ENCODE measurements around the gene FAM174C.

Gene FAM174C

GRCh38 chr19:1233115-1233667 is 42.1 kb upstream of the FAM174C start:
- in situ Hi-C loops (cut with MboI; ENCODE audit: low sequenced_read_pairs, unreplicated experiment) = no loop called here
- TF ChIP-seq, protein P1, sequence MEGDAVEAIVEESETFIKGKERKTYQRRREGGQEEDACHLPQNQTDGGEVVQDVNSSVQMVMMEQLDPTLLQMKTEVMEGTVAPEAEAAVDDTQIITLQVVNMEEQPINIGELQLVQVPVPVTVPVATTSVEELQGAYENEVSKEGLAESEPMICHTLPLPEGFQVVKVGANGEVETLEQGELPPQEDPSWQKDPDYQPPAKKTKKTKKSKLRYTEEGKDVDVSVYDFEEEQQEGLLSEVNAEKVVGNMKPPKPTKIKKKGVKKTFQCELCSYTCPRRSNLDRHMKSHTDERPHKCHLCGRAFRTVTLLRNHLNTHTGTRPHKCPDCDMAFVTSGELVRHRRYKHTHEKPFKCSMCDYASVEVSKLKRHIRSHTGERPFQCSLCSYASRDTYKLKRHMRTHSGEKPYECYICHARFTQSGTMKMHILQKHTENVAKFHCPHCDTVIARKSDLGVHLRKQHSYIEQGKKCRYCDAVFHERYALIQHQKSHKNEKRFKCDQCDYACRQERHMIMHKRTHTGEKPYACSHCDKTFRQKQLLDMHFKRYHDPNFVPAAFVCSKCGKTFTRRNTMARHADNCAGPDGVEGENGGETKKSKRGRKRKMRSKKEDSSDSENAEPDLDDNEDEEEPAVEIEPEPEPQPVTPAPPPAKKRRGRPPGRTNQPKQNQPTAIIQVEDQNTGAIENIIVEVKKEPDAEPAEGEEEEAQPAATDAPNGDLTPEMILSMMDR (IDR thresholded peaks at IDR 0.05; ENCODE audit: borderline replicate concordance, control extremely low read depth, extremely low read depth, insufficient read depth, missing control alignments) = no peak
- DNase-seq (ENCODE audit: low spot score) = no peak

GRCh38 chr19:1234051-1234954 is 41.0 kb upstream of the FAM174C start:
- TF ChIP-seq, protein P1 (IDR thresholded peaks at IDR 0.05; ENCODE audit: borderline replicate concordance, control extremely low read depth, extremely low read depth, insufficient read depth, missing control alignments) = no peak
- no peak for DNase-seq (ENCODE audit: low spot score)
- in situ Hi-C loops (cut with MboI; ENCODE audit: low sequenced_read_pairs, unreplicated experiment) = no loop called here

GRCh38 chr19:1234955-1235380 is 40.4 kb upstream of the FAM174C start:
- TF ChIP-seq, protein P1 (IDR thresholded peaks at IDR 0.05; ENCODE audit: borderline replicate concordance, control extremely low read depth, extremely low read depth, insufficient read depth, missing control alignments) = no peak
- DNase-seq (ENCODE audit: low spot score) = no peak
- in situ Hi-C loops (cut with MboI; ENCODE audit: low sequenced_read_pairs, unreplicated experiment) = no loop called here

DNA sequence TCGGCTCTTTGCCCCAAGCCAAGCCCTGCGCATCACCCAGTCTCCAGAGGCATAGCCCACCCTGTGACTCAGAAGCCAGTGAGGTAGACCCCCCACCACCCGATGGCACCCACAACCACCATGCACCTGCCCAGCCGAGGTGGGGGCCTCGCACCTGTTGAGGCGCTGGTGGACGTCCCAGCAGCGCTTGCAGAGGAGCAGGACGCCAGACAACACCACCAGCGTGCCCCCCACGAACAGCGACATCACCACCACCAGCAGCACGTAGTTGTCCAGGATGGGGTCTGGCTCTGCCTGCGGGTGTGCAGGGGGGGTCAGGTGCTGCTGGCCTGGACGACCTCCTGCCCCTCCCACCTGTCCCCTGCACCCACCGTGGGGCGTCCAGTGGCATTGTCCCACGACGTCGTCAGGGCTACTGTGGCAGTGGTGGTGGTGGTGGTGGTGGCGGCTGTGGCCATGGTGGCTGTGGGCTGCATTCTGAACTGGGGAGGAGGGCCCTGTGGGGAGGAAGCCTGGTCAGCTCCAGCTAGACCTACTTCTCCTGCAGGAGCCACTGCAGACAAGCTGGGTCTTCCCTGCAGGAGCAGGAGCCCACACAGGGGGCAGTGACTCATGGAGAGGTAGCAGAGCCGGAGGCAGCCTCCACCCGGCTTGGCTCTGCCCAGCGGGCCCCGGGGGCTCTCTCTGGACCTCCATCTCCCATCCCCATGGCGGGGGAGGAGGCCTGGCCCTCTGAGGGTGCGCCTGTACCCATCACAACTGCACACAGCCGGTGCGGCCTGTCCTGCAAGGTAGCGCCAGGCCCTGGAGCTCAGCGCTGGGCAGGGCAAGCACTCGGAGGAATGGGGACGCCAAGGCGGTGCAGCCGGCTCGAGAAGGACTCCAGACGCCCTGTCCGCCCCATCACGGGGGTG is 39.4 kb upstream of the FAM174C start:
- no peak for DNase-seq (ENCODE audit: low spot score)
- in situ Hi-C loops (cut with MboI; ENCODE audit: low sequenced_read_pairs, unreplicated experiment) = no loop called here
- TF ChIP-seq, protein P1 (IDR thresholded peaks at IDR 0.05; ENCODE audit: borderline replicate concordance, control extremely low read depth, extremely low read depth, insufficient read depth, missing control alignments) = no peak

DNA sequence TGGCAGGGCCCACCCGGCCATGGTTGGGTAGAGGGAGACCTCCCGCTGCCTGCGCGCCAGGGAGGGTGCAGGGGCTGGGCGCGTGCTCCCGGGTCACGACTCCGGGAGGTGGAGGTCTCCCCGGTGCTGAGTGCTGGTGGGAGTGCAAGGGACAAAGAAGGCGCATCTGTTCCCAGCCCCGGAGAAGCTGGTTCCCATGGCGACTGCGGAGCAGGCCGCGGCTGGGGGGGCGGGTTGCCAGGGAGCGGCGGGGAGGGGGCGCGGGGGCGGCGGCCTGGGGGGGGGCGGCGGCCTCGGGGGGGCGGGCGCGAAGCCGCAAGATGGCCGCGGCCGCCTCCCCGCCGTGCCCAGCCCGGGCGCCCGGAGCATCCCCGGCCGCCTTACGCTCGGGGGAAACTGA is 38.8 kb upstream of the FAM174C start:
- in situ Hi-C loops (cut with MboI; ENCODE audit: low sequenced_read_pairs, unreplicated experiment) = no loop called here
- TF ChIP-seq, protein P1 (IDR thresholded peaks at IDR 0.05; ENCODE audit: borderline replicate concordance, control extremely low read depth, extremely low read depth, insufficient read depth, missing control alignments) = no peak
- no peak for DNase-seq (ENCODE audit: low spot score)

- in situ Hi-C loops (cut with MboI; ENCODE audit: low sequenced_read_pairs, unreplicated experiment) = no loop called here
- no peak for DNase-seq (ENCODE audit: low spot score)
- TF ChIP-seq, protein P1 (IDR thresholded peaks at IDR 0.05; ENCODE audit: borderline replicate concordance, control extremely low read depth, extremely low read depth, insufficient read depth, missing control alignments) = no peak
These were observed 38.2 kb upstream of the FAM174C start for GRCh38 chr19:1237027-1237659.
